ENCODE data around the gene POU3F3.
A peak's percentile ranks its signal among the peaks of the same experiment; 100 is the strongest.

The POU3F3 gene

GRCh38 chr2:104866122-104866864, 12.4 kb downstream of the POU3F3 start:
- Histone ChIP-seq H3K9ac (ENCODE audit: low read length) (no peak overlapping the region), H3K27me3 (ENCODE audit: control insufficient read depth, insufficient read depth, low read length) (peaks cover 99% of the 10 kb centered on the region), H3K9me3 (ENCODE audit: control insufficient read depth, low read length) (no peaks in the 10 kb centered on the region), H3K36me3 (ENCODE audit: control insufficient read depth, insufficient read depth, low read length) (no peaks in the 10 kb centered on the region), H3K4me1 (ENCODE audit: control insufficient read depth, insufficient read depth, low read length) (no peaks in the 10 kb centered on the region), H3K4me3 (ENCODE audit: low read length) (no peak overlapping the region)

DNA sequence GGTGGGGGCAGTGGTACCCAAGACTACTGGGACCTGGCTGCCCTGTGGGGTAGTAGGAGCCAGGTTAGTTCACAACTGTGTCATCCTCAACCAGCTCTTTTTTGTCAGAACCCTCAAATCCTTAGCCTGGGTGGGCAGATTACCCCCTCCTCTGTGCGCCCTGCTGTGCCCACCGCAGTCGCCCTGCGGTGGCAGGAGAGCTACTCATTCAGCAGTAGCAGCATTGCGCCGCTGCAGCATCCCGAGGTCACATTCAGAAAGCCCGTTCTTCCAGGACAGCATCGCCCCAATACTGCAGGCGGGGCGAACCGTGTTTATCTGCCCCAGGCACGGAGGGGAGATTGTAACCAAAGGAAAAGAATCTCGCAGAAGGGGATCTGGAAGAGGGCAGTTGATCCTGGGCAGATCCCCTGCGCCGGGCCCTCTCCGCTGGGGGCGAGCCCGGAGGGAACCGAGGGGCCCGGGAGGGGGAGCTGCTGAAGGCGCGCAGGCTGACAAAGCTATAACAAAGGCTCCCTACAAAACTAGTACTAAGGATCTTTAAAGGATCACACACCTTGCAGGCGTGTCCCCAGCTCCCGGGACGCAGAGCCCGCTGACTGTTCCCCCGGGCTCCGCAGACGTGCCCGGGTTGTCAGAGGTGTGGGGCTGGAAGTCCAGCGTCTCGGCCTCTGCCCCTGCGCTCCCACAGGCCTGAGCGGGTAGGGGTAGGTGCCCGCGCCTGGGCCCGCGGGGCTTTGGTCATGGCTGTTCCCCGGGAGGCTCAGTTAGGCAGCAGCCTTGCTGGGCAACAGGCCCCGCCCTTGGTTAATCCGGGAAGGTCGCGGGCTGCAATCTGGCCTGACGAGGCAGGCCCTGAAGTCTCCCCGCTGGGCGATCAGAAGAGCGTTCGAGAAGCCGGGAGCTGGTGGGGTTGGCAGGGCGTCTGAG, 13.2 kb downstream of the POU3F3 start:
- Histone ChIP-seq H3K9ac (ENCODE audit: low read length) (no peak overlapping the region), H3K36me3 (ENCODE audit: control insufficient read depth, insufficient read depth, low read length) (no peaks in the 10 kb centered on the region), H3K27me3 (ENCODE audit: control insufficient read depth, insufficient read depth, low read length) (peaks cover 98% of the 10 kb centered on the region), H3K4me3 (ENCODE audit: low read length) (no peak overlapping the region), H3K4me1 (ENCODE audit: control insufficient read depth, insufficient read depth, low read length) (no peaks in the 10 kb centered on the region), H3K9me3 (ENCODE audit: control insufficient read depth, low read length) (no peaks in the 10 kb centered on the region)

DNA sequence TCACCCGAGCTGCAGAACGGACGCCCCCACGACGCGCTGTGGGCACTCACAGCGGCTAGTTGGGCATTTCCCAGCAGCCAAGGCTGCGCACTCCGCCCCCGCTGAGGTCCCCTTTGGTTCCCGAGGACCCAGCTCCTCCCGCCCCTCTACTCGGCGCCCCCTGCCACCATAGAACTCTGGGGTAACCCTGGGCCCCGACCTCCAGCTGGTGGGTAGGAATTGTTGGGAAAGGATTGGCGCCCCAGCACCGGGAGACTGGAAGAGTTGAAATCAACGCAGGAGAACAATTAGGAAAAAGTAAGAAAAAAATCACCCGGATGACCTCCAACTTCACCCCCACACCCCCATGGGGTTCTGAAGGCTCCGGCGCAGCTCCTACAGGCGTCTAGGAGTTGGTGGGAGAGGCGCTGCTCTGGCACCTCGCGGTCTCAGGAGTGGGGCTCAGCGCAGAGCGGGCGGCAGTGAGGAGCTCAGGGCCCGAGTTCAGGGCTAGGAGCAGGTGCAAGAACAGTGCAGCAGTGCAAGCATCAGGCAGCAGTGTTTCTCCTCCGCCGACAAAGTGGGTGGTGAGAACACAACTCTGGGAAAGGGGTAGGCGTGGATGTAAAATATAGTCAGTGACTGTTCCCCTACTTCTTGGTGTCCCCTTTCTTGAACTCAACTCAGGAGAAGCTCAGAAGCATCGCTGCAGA, 14.0 kb downstream of the POU3F3 start:
- Histone ChIP-seq H3K9me3 (ENCODE audit: control insufficient read depth, low read length) (no peaks in the 10 kb centered on the region), H3K4me1 (ENCODE audit: control insufficient read depth, insufficient read depth, low read length) (peaks cover 6% of the 10 kb centered on the region), H3K36me3 (ENCODE audit: control insufficient read depth, insufficient read depth, low read length) (no peaks in the 10 kb centered on the region), H3K27me3 (ENCODE audit: control insufficient read depth, insufficient read depth, low read length) (peaks cover 99% of the 10 kb centered on the region), H3K9ac (ENCODE audit: low read length) (no peak overlapping the region), H3K4me3 (ENCODE audit: low read length) (no peak overlapping the region)

DNA sequence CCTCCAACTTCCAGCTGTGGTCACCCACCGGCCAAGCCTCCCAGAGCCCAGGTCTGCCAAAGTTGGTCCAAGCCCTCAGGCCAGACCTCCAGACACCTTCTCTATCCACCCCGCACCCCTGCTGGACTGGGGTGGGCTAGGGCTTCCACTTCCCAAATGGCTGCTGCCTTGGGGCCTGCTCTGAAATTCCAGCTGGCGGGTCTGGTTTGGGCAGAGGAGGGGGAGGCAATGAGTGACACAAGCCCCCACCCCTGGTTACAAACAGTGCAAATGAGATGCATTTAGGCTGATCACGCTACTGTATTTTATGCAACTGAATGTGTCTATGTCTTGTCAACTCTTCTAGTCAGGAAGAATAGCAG, 14.6 kb downstream of the POU3F3 start:
- Histone ChIP-seq H3K9ac (ENCODE audit: low read length) (no peak overlapping the region), H3K27me3 (ENCODE audit: control insufficient read depth, insufficient read depth, low read length) (peaks cover 97% of the 10 kb centered on the region), H3K4me3 (ENCODE audit: low read length) (no peak overlapping the region), H3K4me1 (ENCODE audit: control insufficient read depth, insufficient read depth, low read length) (peaks cover 7% of the 10 kb centered on the region), H3K9me3 (ENCODE audit: control insufficient read depth, low read length) (no peaks in the 10 kb centered on the region), H3K36me3 (ENCODE audit: control insufficient read depth, insufficient read depth, low read length) (no peaks in the 10 kb centered on the region)

DNA sequence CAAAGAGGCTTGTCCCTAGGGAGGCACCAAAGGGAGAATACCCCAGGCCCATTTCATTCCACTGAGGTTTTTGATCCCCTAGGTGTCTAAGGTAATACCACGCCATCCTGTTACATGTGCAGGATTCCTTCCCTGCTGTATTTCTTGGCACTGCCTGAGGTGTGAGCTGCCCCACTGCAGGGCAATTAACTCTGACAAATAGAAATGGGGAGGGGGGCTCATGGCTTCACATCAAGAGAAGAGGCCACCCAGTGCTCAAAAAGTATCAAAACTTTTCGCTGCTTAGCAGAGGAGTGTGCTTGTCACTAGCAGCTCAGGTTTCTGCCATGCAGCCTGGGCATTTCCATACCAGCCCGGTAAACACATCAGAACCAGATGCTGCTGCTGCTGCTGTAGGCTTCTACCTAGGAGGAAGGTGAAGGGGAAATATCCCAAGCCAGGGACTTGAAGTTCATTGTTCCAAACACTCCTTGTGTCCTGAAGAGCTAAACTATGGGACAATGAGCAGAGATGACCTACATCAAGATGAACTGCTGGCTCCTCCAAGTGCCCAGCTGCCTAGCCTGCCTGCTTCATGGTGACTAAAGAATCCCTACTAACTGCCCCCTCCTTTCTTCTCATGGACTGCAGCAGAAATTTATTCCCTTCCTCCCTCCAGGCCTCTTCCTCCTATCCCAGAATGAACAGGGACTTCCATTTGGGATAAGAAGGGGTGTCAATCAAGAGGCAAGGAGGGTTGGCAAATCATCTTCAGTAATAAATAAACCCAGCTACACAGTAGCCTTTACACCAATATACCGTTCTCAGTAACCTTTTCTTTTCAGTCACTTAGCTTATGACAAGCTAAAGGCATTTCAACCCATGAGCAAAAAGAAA, 16.4 kb downstream of the POU3F3 start:
- H3K9me3 ChIP-seq (ENCODE audit: control insufficient read depth, low read length): no peaks in the 10 kb centered on the region
- H3K9ac ChIP-seq (ENCODE audit: low read length): no peak overlapping the region
- peaks cover 86% of the 10 kb centered on the region for H3K27me3 ChIP-seq (ENCODE audit: control insufficient read depth, insufficient read depth, low read length)
- no peaks in the 10 kb centered on the region for H3K36me3 ChIP-seq (ENCODE audit: control insufficient read depth, insufficient read depth, low read length)
- no peak overlapping the region for H3K4me3 ChIP-seq (ENCODE audit: low read length)
- peaks cover 7% of the 10 kb centered on the region for H3K4me1 ChIP-seq (ENCODE audit: control insufficient read depth, insufficient read depth, low read length)

GRCh38 chr2:104871649-104871971, 17.7 kb downstream of the POU3F3 start:
- H3K4me3 ChIP-seq (ENCODE audit: low read length): no peak overlapping the region
- peaks cover 76% of the 10 kb centered on the region for H3K27me3 ChIP-seq (ENCODE audit: control insufficient read depth, insufficient read depth, low read length)
- no peak overlapping the region for H3K9ac ChIP-seq (ENCODE audit: low read length)
- H3K9me3 ChIP-seq (ENCODE audit: control insufficient read depth, low read length): no peaks in the 10 kb centered on the region
- no peaks in the 10 kb centered on the region for H3K36me3 ChIP-seq (ENCODE audit: control insufficient read depth, insufficient read depth, low read length)
- peaks cover 7% of the 10 kb centered on the region for H3K4me1 ChIP-seq (ENCODE audit: control insufficient read depth, insufficient read depth, low read length)

GRCh38 chr2:104871972-104872865, 18.3 kb downstream of the POU3F3 start:
- peaks cover 70% of the 10 kb centered on the region for H3K27me3 ChIP-seq (ENCODE audit: control insufficient read depth, insufficient read depth, low read length)
- peaks cover 7% of the 10 kb centered on the region for H3K4me1 ChIP-seq (ENCODE audit: control insufficient read depth, insufficient read depth, low read length)
- H3K9me3 ChIP-seq (ENCODE audit: control insufficient read depth, low read length): no peaks in the 10 kb centered on the region
- no peak overlapping the region for H3K9ac ChIP-seq (ENCODE audit: low read length)
- no peaks in the 10 kb centered on the region for H3K36me3 ChIP-seq (ENCODE audit: control insufficient read depth, insufficient read depth, low read length)
- H3K4me3 ChIP-seq (ENCODE audit: low read length): no peak overlapping the region

DNA sequence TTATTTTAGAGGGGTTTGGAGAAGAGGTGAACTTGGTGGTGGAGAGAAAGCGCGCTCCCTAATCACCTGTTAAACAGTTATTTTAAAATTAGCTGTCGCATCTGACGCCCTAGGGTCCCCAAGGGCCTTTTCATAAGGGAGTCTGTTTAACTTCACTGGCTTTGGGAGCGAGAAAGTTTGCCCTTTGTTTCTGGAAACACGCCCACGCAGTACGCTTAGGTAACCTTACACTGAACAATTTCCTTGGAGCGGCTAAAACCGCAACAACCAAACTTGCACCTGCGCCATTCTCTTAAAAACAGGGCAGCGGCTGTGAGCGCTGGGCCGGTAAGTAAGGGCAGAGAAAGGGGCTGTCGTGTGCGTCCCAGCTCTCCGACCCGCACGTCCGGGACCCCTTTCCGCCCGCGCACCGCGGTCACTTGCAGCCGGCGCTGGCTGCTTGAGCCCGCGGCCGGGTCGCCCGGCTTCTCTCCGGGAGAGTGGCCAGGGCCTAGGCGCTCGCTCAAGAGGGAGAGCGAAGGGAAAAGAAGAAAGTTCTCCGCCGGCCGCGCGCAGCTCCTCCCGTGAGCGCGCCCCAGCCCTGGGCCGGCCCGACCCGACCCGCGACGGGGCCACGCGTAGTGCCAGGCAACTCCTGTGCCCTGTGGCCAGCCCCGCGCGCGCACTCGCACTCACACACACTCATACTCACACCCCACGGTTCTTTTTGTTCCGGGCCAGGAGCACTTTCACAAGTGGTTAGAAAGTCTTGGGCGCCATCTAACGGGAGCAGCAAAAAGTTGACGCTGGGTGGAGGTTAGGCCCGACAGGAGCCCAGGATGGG, 19.2 kb downstream of the POU3F3 start:
- no peaks in the 10 kb centered on the region for H3K9me3 ChIP-seq (ENCODE audit: control insufficient read depth, low read length)
- peaks cover 7% of the 10 kb centered on the region for H3K4me1 ChIP-seq (ENCODE audit: control insufficient read depth, insufficient read depth, low read length)
- no peaks in the 10 kb centered on the region for H3K36me3 ChIP-seq (ENCODE audit: control insufficient read depth, insufficient read depth, low read length)
- H3K4me3 ChIP-seq (ENCODE audit: low read length): no peak overlapping the region
- peaks cover 61% of the 10 kb centered on the region for H3K27me3 ChIP-seq (ENCODE audit: control insufficient read depth, insufficient read depth, low read length)
- H3K9ac ChIP-seq (ENCODE audit: low read length): peak overlapping the region; percentile 37

DNA sequence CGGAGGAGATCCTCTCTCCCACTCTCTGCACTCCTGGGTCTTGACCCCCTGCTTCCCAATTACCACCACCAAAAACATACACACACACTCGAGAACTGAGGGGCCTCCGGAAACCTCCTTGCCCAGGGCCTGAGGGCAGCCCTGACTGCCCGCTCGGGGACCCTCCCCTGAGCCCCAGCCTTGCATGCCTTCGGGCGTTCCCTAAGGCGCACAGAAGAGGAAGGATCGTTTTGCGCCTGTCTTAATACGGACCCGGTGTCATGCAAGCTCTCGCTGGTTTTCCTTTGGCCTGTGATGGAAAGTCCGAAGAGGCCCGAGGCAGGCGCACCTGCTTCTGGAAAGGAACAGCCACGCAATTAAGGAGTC, 19.8 kb downstream of the POU3F3 start:
- no peaks in the 10 kb centered on the region for H3K36me3 ChIP-seq (ENCODE audit: control insufficient read depth, insufficient read depth, low read length)
- H3K4me1 ChIP-seq (ENCODE audit: control insufficient read depth, insufficient read depth, low read length): peaks cover 7% of the 10 kb centered on the region
- H3K27me3 ChIP-seq (ENCODE audit: control insufficient read depth, insufficient read depth, low read length): peaks cover 58% of the 10 kb centered on the region
- H3K9me3 ChIP-seq (ENCODE audit: control insufficient read depth, low read length): no peaks in the 10 kb centered on the region
- H3K4me3 ChIP-seq (ENCODE audit: low read length): no peak overlapping the region
- H3K9ac ChIP-seq (ENCODE audit: low read length): no peak overlapping the region

DNA sequence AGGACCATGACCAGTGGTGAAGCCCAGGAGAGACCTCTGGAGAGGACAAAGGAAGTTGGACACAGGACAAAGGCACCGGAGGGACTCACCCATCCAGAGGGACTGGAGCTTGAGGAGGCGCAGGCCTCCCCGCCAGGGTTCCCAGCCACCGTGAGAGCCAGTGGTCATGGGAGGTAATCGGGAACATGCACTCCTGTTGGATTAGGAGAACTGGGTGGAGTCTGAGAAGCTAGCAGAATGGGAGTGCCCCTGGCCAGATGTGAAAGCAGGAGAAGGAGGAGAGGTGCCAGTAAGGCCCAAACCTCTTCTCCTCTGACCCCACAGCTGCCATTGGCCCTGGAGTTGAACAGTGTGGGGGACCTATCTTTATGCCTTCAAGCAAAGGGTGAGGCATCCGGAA, 20.3 kb downstream of the POU3F3 start:
- Histone ChIP-seq H3K4me3 (ENCODE audit: low read length) (no peak overlapping the region), H3K36me3 (ENCODE audit: control insufficient read depth, insufficient read depth, low read length) (no peaks in the 10 kb centered on the region), H3K9ac (ENCODE audit: low read length) (no peak overlapping the region), H3K27me3 (ENCODE audit: control insufficient read depth, insufficient read depth, low read length) (peaks cover 55% of the 10 kb centered on the region), H3K4me1 (ENCODE audit: control insufficient read depth, insufficient read depth, low read length) (peaks cover 7% of the 10 kb centered on the region), H3K9me3 (ENCODE audit: control insufficient read depth, low read length) (no peaks in the 10 kb centered on the region)

Measured in mucosa of stomach (tissue), 1 donor.